AG20443 (cell line): ENCODE data around the gene TPGS2.
"Not testable (repeated sequence)": the region's sequence is repeated elsewhere in the genome, so short reads cannot be mapped to it uniquely, and the experiment has no call there.

Experiments used
- DNase-seq: peaks from one replicate; pipeline ENCODE4 v3.0.0; 2012; ENCODE audit warnings: low spot score, mixed read lengths

The TPGS2 gene

GRCh38 chr18:36775396-36775795 is 53.4 kb downstream of the TPGS2 start:
- DNase-seq = no peak

GRCh38 chr18:36772241-36772723 is 56.5 kb downstream of the TPGS2 start:
- DNase-seq = peak; percentile 68

- no peak for DNase-seq
Observed at GRCh38 chr18:36771245-36771644, 57.6 kb downstream of the TPGS2 start.

GRCh38 chr18:36770315-36770946 is 58.4 kb downstream of the TPGS2 start:
- DNase-seq = peak; percentile 72

- no peak for DNase-seq
Observed at GRCh38 chr18:36769611-36770314, 59.0 kb downstream of the TPGS2 start.

- no peak for DNase-seq
Observed at GRCh38 chr18:36769172-36769571, 59.6 kb downstream of the TPGS2 start.

GRCh38 chr18:36766836-36767235 is 62.0 kb downstream of the TPGS2 start:
- DNase-seq = no peak

- DNase-seq = not testable (repeated sequence)
Observed at GRCh38 chr18:36762965-36763364, 65.8 kb downstream of the TPGS2 start.

- DNase-seq = no peak
Observed at GRCh38 chr18:36762074-36762473, 66.7 kb downstream of the TPGS2 start.

- no peak for DNase-seq
Observed at GRCh38 chr18:36761186-36761698, 67.6 kb downstream of the TPGS2 start.

GRCh38 chr18:36760598-36760997 is 68.2 kb downstream of the TPGS2 start:
- no peak for DNase-seq

- no peak for DNase-seq
Observed at GRCh38 chr18:36759167-36759776, 69.5 kb downstream of the TPGS2 start.

GRCh38 chr18:36758623-36759022 is 70.2 kb downstream of the TPGS2 start:
- no peak for DNase-seq

GRCh38 chr18:36757991-36758390 is 70.8 kb downstream of the TPGS2 start:
- DNase-seq = peak; percentile 51

- peak; percentile 73 for DNase-seq
Observed at GRCh38 chr18:36757081-36757480, 71.7 kb downstream of the TPGS2 start.

GRCh38 chr18:36756242-36756641 is 72.6 kb downstream of the TPGS2 start:
- peak; percentile 87 for DNase-seq

- no peak for DNase-seq
Observed at GRCh38 chr18:36752929-36753865, 75.6 kb downstream of the TPGS2 start.

GRCh38 chr18:36745219-36745975 is 83.4 kb downstream of the TPGS2 start:
- DNase-seq = no peak

GRCh38 chr18:36744261-36744876 is 84.4 kb downstream of the TPGS2 start:
- DNase-seq = no peak
